Stimulated activated CD8-positive, alpha-beta memory T cell treated with anti-CD3 and anti-CD28 coated beads, Interleukin-15, amount 100 ng/mL, for 1 hour (primary cell): Measurements from ENCODE around the gene SPP1.

Experiments used
- DNase-seq: peaks from one replicate; pipeline ENCODE4 v3.0.0-alpha.2; 2020; ENCODE audit warnings: low read depth

The SPP1 gene

DNA sequence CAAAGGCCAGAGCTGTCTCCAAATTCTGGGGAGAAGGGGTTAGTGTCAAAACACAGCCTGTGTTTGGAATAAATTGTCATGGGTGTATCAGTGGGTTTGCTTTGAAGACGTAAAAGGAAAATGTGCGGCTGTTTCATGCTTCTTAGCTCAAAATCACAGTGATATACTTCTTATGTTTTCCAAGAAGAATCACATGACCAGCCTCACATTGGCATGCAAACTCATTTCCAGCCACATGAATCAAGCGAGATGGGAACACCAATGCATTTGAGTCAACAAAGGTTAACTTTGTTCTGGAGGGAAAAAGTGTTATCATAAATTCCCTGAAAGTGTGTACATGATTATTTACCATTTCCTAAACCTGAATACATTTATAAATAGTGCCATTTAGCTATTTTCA, 19.0 kb upstream of the SPP1 start:
- no peak for DNase-seq

DNA sequence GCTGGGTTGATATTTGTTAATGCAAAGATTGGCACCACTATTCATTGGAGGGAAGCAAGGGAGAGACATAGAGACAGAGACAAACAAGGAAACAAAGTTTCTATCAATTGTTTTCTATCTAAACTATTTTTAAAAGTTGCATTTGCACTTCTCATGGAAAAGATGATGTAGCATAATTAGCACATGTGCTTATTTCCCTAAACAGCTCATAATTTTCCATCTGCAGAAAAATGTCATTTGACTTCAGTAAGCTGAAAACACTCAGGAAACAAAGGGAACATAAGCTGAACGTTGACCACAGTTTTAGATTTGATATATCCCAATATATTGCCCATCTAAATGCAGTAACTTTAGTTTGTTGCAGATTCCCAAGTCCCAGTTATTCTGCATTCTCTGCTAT, 18.5 kb upstream of the SPP1 start:
- DNase-seq, result no peak

DNA sequence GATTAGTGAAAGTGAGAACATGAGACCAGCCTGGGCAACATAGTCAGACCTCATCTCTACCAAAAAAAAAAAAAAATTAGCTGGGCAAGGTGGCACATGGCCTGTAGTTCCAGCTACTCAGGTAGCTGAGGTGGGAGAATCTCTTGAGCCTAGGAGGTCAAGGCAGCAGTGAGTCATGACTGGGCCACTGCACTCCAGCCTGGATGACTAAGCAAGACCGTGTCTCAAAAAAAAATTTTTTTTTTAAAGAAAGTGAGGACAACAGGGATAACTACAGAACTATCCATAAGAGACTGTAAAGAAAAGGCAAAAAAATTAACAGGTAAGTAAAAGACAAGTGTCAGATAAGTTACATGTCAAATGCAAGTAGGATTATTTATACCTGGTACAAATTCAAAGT, 13.5 kb upstream of the SPP1 start:
- no peak for DNase-seq

DNA sequence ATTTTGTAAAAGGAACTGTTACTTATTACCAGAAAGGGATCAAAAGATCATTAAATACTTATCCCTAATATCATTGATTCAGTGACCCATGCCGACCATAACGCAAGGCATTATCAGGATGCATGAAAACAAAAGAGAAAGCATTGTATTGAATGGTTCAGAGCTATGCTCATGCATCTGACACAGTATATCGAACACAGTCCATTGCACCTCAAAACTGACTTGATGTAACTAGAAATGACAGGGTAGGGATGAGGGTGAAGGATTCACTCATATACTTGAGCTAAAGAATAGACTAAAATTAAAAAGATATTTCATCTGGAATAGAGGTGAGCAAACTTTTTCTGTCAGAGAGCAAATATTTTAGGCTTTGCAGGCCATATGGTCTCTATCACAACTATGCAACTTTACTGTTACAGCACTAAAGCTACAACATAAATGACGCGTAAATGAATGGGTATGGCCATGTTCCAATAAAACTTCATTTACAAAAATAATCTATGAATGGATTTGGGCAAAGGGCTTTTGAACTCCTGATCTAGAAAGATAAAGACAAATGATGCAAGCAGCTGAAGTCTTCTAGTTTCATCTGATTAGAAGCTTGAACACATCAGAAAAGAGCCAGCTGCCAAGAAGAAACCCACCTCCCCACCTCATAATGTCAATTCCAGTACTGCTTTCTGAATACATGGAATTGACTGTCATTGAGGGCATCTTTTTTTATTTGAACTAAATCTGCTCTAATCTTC, 12.9 kb upstream of the SPP1 start:
- no peak for DNase-seq

DNA sequence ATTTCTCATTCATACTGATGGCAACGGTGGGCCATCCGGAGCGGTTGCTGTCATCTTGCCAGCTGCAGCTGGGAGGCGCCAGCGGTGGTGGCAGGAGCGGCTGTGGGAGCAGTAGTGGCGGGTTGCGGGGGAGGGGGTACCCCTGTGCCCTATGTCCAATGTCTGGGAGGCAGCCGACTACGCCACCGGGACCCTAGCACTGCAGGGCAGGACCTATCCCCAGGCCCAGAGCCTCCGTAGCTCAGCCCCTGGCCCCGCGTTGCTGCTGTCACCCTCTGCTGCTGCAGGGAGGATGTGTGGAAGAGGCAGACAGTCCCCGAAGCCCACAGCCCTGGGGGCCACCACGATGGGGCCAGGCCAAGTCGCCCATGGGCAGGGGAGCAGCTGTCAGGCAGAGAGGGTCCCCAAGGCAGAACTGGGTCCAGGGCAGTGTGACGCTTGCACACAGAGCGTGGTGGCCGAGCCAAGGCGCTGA, 10.0 kb upstream of the SPP1 start:
- no peak for DNase-seq

DNA sequence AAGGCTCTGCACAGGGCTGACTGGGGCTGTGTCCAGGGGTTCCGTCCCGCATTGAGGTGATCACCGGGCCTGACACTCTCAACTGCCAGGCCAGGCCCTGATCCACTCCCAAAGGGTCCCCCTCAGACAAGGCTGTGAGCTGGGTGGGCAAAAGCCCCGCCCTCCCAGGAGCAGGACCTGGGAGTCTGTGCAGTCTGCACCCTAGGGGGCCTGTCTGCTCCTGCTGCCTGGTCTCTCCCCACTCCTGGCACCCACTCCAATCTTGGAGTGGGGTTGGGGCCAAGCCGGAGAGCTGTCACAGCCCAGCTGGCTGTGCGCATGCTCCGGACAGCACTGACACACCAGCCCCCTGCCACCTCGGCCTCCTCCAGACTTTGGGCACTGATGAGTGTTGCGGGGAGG, 9.4 kb upstream of the SPP1 start:
- no peak for DNase-seq

DNA sequence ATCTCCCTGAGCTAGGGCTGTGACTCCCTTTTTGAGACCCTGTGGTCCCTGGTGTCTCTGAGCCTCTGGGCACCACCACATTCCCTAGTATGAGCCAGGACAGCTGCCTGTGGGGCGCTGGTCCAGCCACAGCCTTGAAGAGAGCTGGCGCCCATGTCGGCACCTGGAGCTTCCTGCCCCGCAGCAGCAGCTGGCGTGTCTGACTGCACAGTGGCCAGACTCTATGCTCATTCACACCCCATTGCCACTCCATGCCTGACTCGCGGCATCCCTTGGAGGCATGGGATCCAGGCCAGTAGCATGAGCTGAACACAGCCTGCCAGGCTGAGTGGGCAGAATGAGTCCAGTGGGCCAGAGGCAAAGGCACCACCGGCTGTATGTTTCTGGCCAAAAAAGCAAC, 8.3 kb upstream of the SPP1 start:
- no peak for DNase-seq

DNA sequence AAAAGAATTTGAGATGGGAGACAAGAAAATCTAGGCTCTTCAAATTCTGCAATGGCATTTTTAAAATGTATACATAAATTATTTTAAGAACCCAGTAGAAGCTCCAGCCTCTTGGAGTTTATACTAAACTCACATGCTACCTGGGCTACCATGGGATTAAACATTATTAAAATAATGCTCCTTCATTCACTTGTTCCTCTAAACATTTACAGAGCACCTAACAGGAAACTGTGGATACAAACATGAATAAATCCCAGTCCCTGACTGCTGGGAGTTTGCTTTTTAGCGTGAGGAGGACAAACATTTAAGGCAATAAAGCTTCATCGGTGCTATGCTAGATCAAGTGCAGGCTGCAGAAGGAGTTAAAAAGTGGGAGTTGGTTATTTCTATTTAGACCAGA, 5.4 kb upstream of the SPP1 start:
- no peak for DNase-seq

DNA sequence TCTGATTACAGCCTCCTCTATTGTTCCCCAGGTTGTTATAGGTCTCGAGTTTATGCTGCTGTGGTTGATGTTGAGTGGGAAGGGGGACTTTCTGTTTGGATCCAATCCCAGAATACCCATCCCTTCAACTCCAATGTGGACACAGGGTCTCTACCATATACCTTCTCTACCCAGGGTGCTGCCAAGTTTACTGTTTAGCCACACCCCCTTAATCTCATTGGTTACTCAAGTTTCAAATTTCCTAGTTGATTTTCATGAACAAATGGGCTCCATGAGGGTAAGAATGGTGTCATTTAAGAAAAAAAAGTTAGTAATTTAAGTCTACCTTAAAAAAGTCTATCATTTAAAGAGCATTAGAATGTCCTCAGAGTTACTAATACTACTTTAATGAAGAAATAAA, 3.6 kb upstream of the SPP1 start:
- DNase-seq, result no peak

DNA sequence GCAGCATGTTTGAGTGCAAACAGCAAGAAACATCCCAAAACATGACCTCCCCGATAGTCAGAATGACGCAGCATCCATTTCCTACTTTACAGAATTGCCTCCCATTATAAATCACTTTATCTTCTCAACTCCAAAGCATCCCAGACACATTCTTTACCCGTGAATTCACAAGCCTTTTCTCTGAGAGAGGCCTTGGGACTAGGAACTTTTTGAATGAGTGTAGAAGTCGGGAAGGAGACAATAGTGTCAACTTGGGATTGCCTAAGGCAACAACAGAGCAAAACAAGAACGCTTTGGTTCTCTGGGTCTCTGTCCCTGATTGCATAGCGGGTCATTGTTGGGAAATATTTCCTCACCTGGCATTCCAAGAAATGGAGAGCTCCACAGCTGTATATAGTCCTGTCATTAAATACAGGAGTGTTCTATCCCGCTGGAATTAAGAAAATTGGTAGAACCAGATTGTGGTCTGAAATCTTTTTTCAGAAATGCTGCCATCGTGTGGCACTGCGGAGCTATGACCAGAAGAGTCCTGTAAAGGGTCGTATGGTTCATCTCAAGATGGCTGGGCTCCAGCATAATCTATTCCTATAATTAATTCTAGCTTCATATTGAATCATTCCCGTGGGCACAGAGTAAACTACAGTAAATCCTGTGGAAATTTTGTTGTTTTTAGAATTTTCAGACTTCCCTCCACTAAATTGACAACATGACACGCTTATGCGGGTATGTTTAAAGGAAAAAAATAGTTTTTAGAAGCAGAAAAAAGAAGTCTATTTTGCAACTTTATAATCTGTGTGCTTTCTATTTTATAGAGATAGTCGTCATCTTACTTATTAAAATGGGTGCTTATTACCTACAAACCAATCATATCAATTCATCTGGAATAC, 2.0 kb upstream of the SPP1 start:
- peak; percentile 10 for DNase-seq

DNA sequence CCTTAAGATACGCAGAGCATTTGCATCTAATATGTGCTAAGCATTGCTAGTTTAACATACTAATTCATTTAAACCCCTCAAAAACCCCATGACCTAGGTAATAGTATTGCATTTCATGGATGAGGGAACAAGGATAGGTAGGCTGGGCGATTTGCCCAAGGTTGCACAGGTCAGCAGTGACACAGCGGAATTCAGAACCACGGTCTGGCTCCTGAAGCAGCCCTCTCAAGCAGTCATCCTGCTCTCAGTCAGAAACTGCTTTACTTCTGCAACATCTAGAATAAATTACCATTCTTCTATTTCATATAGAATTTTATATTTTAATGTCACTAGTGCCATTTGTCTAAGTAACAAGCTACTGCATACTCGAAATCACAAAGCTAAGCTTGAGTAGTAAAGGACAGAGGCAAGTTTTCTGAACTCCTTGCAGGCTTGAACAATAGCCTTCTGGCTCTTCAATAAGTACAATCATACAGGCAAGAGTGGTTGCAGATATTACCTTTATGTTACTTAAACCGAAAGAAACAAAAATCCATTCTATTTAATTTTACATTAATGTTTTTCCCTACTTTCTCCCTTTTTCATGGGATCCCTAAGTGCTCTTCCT, 555 bp upstream of the SPP1 start:
- DNase-seq, result no peak

DNA sequence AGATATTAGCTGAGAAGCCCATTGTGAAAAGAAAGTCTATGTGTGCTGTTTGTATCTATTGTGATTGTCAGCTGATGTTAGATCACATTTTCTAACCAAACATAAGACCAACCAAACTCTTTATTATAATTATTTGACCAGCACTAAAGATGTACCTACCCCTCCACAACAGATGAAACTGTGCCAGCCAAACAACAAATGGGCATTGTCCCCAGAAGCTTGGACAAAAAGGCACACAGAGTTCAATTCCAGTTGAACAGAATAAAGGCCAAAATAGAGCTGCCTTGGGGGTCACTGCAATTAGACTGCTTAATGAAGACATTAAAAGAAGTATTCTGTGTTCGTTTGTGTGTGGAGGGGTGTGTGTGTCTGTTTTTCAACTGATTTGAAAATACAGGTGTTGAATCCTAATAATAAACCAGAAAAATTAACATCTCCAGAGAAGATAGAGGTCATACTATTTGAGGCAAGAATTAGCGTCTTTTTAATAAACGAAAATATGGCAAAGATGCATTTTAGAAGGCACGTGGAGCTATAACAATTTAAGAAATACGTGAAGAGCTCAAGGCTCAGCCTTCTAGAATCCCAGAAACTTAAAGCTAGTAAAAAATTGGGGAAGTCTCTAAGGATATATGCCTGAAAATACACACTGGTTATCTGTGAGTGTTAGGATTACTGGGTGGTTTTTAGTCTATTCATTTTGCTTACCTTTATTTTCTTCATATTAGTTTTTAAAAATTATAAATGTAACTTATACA, 2.2 kb downstream of the SPP1 start:
- no peak for DNase-seq

DNA sequence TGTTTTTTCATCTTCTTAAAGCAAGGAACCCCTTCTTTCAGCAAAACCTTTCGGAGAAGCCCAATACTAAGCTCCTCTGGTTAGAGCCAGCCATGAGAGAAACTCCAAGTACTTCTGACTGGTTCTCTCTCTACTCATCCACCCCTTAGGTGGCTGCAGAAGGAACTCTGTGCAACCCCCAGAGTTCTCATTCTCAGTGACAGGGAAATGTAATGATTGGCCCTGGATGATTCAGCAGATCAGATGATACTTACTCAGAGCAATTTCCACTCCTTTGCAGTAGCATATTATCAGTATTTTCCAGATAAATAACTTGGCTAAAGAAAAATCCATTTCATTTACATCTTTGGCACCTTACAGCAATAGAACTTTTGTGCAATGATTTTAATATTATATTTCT, 3.2 kb downstream of the SPP1 start:
- no peak for DNase-seq

DNA sequence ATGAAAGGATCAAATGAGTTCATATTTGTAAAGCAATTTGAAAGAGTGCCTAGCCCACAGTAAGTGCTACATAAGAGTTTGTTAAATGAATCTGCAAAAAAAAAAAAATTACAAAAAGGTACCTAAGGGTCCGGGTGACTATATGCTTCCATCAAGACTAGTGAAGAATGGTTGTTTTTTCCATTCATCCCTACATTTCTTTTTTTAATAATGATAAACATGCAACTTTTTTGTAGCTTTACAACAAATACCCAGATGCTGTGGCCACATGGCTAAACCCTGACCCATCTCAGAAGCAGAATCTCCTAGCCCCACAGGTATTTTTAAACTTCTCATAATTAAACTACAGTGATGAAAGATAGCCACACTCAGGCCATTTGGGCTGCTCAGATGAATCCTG, 4.3 kb downstream of the SPP1 start:
- DNase-seq, result no peak

DNA sequence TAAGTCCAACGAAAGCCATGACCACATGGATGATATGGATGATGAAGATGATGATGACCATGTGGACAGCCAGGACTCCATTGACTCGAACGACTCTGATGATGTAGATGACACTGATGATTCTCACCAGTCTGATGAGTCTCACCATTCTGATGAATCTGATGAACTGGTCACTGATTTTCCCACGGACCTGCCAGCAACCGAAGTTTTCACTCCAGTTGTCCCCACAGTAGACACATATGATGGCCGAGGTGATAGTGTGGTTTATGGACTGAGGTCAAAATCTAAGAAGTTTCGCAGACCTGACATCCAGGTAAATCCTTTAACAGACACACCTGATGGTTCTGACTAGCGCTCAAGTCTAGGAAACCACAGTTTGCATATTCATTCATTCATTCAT, 6.0 kb downstream of the SPP1 start:
- DNase-seq, result no peak

DNA sequence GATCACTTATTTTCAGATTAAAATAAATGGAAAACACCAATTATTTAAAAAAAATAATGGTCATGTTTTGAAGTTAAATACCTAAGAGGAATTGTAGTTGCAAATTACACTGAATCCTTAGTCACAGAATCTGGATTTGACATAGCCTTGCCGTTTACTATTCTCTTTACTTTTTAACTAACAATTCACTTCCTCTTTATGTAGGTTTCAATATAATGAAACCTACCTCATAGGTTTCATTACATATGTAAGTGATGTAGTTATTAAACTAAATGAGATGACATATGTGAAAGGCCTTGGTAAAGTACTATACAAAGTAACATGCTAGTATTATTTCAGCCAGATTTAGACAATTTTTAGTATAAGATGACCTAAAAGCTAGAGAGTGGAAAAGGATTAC, 6.5 kb downstream of the SPP1 start:
- DNase-seq, result no peak

DNA sequence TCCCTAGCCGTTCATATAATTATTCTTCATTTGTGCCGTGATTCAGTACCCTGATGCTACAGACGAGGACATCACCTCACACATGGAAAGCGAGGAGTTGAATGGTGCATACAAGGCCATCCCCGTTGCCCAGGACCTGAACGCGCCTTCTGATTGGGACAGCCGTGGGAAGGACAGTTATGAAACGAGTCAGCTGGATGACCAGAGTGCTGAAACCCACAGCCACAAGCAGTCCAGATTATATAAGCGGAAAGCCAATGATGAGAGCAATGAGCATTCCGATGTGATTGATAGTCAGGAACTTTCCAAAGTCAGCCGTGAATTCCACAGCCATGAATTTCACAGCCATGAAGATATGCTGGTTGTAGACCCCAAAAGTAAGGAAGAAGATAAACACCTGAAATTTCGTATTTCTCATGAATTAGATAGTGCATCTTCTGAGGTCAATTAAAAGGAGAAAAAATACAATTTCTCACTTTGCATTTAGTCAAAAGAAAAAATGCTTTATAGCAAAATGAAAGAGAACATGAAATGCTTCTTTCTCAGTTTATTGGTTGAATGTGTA, 7.0 kb downstream of the SPP1 start:
- DNase-seq, result no peak

DNA sequence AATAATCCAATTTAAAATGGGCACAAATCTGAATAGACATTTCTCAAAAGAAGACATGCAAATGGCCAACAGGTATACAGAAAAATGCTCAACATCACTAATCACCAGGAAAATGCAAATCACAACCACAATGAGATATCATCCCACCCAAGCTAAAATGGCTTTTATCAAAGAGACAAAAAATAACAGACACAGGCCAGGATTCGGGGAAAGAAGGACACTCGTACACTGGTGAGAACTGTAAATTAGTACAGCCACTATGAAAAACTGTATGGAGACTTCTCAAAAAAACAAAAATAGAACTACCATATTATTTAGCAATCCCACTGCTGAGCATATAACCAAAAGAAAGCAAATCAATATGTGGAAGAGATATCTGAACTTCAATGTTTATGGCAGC, 8.5 kb downstream of the SPP1 start:
- no peak for DNase-seq

DNA sequence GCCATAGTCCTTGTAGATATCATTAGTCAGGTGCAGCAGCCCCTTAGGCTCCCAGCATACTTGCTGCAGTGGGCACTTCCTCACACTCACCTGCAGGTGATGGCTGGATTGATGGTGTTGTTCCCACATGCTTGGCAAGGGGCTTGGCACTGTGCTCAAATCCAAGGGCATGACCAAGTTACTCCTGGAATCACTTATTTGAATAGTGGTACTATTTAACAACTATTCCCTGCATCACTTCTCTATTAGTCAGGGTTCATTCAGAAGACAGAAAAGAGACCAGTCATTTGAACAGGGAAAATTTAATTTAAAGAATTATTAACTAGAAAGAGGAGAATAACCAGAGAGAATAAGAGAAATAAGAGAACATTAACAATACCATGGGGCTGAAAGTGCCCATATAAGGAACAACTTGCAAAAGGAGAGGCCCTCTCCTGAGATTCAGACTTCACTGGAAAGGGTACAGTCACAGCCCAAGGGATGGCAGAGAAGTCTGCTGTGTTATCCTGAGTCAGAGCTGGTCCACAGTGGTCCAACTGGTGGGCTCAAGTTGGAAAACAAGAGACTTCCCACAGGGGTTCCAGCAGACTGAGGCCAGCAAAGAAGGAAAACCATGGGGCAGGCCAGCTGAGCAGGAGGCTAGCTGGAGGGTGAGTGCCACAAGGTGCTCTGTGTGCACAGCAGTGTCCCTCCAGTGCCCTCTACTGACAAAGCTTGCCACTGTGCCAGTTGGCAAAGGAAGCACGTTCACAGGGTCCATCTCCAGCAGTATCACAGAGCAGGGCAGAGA, 9.8 kb downstream of the SPP1 start:
- DNase-seq, result no peak

DNA sequence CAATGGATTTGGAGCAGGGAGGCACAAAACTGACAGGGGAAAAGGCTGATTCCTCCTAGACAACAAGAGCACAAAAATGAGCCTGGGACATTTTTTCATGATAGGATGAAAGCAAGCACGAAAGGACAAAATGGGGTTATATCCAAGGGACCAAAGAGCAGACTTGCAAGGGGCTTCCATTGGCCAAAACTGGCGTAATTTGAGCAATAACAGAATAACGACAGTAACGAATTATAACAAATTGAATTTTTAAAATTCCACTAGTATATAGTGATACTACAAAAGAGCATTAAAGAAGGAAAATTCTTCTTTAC, 10.3 kb downstream of the SPP1 start:
- DNase-seq, result no peak

DNA sequence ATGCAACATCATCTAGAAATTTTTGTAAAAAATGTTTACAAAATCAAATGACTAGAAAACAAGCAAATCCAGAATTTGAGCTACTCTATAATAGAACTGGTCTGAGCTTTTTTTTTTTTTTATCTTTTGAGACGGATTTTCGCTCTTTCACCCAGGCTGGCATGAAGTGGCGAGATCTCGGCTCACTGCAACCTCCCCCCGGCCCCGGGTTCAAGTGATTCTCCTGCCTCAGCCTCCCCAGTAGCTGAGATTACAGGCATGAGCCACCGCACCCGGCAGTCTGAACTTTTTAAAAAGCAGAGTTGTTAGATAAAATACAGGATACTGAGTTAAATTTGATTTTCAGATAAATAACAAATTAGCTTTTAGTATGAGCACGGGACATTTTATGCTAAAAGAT, 11.0 kb downstream of the SPP1 start:
- DNase-seq, result no peak
